ENCODE results near the gene TIAM2. TPM values are rescaled to one million over a fixed set of nuclear protein-coding genes. Genes with fewer than 3 reads are reported as not detected.

Gene TIAM2
- total RNA-seq, 6 donors from 2014 or later, result 5.6 to 25.1 (median 7.7) TPM

- DNase-seq, result no peak
- Histone ChIP-seq H3K36me3 (no peaks in the 10 kb centered on the region), H3K9me3 (no peaks in the 10 kb centered on the region), H3K27ac (no peak overlapping the region), H3K4me1 (no peaks in the 10 kb centered on the region), H3K4me3 (no peak overlapping the region), H3K27me3 (no peaks in the 10 kb centered on the region)
- TF ChIP-seq POLR2A (IDR thresholded peaks at IDR 0.05) (no peak), EP300 (IDR thresholded peaks at IDR 0.05) (no peak), POLR2AphosphoS5 (IDR thresholded peaks at IDR 0.05) (no peak)
- TF ChIP-seq, protein P1, sequence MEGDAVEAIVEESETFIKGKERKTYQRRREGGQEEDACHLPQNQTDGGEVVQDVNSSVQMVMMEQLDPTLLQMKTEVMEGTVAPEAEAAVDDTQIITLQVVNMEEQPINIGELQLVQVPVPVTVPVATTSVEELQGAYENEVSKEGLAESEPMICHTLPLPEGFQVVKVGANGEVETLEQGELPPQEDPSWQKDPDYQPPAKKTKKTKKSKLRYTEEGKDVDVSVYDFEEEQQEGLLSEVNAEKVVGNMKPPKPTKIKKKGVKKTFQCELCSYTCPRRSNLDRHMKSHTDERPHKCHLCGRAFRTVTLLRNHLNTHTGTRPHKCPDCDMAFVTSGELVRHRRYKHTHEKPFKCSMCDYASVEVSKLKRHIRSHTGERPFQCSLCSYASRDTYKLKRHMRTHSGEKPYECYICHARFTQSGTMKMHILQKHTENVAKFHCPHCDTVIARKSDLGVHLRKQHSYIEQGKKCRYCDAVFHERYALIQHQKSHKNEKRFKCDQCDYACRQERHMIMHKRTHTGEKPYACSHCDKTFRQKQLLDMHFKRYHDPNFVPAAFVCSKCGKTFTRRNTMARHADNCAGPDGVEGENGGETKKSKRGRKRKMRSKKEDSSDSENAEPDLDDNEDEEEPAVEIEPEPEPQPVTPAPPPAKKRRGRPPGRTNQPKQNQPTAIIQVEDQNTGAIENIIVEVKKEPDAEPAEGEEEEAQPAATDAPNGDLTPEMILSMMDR (IDR thresholded peaks at IDR 0.05), result no peak
- ATAC-seq (ENCODE audit: low FRiP score in 2 of 2), result no peak
- 92 to 100% methylated on average over 1 of the region's 1 CpG for WGBS, 2 donors
Measured at GRCh38 chr6:155163601-155164000, 168.5 kb downstream of the TIAM2 start.

- ATAC-seq (ENCODE audit: low FRiP score in 2 of 2), result no peak
- WGBS, 2 donors, result 82 to 89% methylated on average over 12 of the region's 12 CpGs
- TF ChIP-seq POLR2AphosphoS5 (IDR thresholded peaks at IDR 0.05) (no peak), EP300 (IDR thresholded peaks at IDR 0.05) (no peak), POLR2A (IDR thresholded peaks at IDR 0.05) (no peak)
- TF ChIP-seq, protein P1 (IDR thresholded peaks at IDR 0.05), result no peak
Measured at GRCh38 chr6:155165029-155165710, 170.1 kb downstream of the TIAM2 start.

GRCh38 chr6:155170519-155170918 lies 175.4 kb downstream of the TIAM2 start:
- no peak for TF ChIP-seq EP300 (IDR thresholded peaks at IDR 0.05)
- TF ChIP-seq POLR2A (IDR thresholded peaks at IDR 0.05), result no peak
- TF ChIP-seq, protein P1 (IDR thresholded peaks at IDR 0.05), result no peak
- Histone ChIP-seq H3K27me3 (no peaks in the 10 kb centered on the region), H3K9me3 (no peaks in the 10 kb centered on the region), H3K36me3 (no peaks in the 10 kb centered on the region), H3K4me1 (peaks cover 6 to 12% (median 10%) of the 10 kb centered on the region in 4 donors), H3K27ac (no peak overlapping the region), H3K4me3 (no peak overlapping the region)
- DNase-seq (no peak), ATAC-seq (ENCODE audit: low FRiP score in 2 of 2) (no peak)
- 90 to 92% methylated on average over 3 of the region's 3 CpGs for WGBS, 2 donors

More at GRCh38 chr6:155165029-155165710, 170.1 kb downstream of the TIAM2 start:
- Histone ChIP-seq H3K4me1 (no peaks in the 10 kb centered on the region), H3K4me3 (no peak overlapping the region), H3K27me3 (no peaks in the 10 kb centered on the region), H3K27ac (no peak overlapping the region), H3K36me3 (no peaks in the 10 kb centered on the region), H3K9me3 (no peaks in the 10 kb centered on the region)
- no peak for DNase-seq

DNA sequence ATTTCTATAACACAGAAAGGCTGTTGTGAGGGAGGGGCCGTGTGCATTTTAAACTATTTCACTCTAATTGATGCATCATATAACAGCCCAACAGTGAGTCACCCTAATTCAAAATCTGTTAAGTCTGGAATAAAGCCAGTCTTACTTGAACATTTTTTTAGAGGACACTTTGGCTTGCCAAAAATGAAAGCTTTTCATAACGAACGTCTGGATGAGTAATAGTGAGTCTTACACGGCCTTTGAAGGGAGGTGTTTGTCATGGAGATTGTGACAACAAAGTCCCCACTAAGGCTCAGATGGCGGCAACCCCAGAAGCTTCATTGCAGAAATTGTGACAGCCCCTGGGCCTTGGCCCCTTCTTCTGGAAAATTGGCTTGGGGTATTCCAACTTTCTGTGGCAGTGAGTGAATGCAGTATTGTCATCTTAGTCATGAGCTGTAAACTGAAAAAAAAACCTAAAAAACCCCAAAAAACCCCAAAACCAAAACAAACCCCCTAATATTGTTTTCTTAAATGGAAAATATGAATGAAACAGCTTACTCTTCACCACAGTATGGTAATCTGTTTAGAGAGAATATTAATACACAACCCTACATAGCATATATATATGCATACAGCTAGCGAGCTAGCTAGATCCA lies 176.1 kb downstream of the TIAM2 start:
- TF ChIP-seq EP300 (IDR thresholded peaks at IDR 0.05), result no peak
- no peak overlapping the region for H3K27ac ChIP-seq
- peaks cover 6 to 12% (median 10%) of the 10 kb centered on the region in 4 donors for H3K4me1 ChIP-seq
- no peaks in the 10 kb centered on the region for H3K27me3 ChIP-seq
- DNase-seq (no peak), ATAC-seq (ENCODE audit: low FRiP score in 2 of 2) (peak; percentile 57 to 86)
- H3K36me3 ChIP-seq, result no peaks in the 10 kb centered on the region
- 22 to 34% methylated on average over 6 of the region's 6 CpGs for WGBS, 2 donors
- no peak overlapping the region for H3K4me3 ChIP-seq
- H3K9me3 ChIP-seq, result no peaks in the 10 kb centered on the region

DNA sequence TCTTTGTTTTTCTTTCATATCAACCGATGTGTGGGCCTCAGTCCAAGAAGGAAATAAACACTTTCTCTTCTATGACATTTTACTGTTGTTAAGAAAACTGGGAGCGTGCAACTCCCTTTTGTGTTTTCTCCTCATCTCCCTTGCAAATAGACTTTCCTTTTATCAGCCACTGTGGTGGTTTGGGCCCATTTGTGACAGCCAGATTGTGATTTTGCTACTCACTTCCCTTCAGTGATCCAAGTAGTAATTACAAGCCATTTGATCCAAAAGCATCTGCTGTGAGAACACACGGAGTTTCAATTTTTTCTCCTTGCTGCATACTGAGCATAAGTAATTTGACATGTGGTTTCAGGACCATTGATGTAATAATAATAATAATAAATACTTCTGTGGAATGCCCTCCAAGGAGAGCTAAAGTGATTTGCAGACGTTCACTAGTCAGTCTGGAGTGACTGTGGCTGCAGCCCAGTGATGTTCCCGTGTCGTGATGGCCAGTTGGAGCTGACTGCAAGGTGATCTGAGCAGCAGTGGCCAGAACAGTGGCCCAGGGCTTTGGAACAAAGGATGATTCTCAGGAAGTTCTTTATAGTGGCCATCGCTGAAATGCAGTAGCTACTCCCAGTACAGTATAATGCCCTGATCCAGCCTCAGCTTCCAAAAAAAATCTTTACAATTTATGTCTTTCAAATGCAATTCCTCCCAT lies 176.8 kb downstream of the TIAM2 start:
- no peak for TF ChIP-seq EP300 (IDR thresholded peaks at IDR 0.05)
- no peak for TF ChIP-seq POLR2AphosphoS5 (IDR thresholded peaks at IDR 0.05)
- TF ChIP-seq, protein P1 (IDR thresholded peaks at IDR 0.05), result no peak
- no peak for TF ChIP-seq POLR2A (IDR thresholded peaks at IDR 0.05)
- no peak overlapping the region for H3K4me3 ChIP-seq
- H3K27ac ChIP-seq, result no peak overlapping the region
- ATAC-seq (ENCODE audit: low FRiP score in 2 of 2) (no peak), DNase-seq (no peak)
- WGBS, 2 donors, result 55 to 61% methylated on average over 7 of the region's 7 CpGs
- no peaks in the 10 kb centered on the region for H3K36me3 ChIP-seq
- H3K4me1 ChIP-seq, result peaks cover 6 to 12% (median 10%) of the 10 kb centered on the region in 4 donors
- no peaks in the 10 kb centered on the region for H3K27me3 ChIP-seq
- no peaks in the 10 kb centered on the region for H3K9me3 ChIP-seq

Measured in upper lobe of left lung (tissue), 6 donors.